Hepatocyte (in vitro differentiated cells): ENCODE data around the gene TMEM242. TPM values are rescaled to one million over a fixed set of nuclear protein-coding genes. Genes with fewer than 3 reads are reported as not detected.

Experiments used
- DNase-seq: peaks from one replicate; pipeline ENCODE4 v3.0.0-alpha.2; 2016; ENCODE audit warnings: low spot score
- H2AFZ ChIP-seq: fragments of 200-600 bp; sonication (generic); 2 replicates; pipeline ENCODE4 v1.6.0; 2016; ENCODE audit warnings: antibody characterized with exemption, mild to moderate bottlenecking
- H3K27ac ChIP-seq: fragments of 200-600 bp; sonication (generic); 2 replicates; pipeline ENCODE4 v1.5.1; 2016; ENCODE audit warnings: mild to moderate bottlenecking
- H3K27me3 ChIP-seq: fragments of 200-600 bp; sonication (generic); 2 replicates; pipeline ENCODE4 v1.6.1; 2016
- H3K36me3 ChIP-seq: fragments of 200-600 bp; sonication (generic); replicated peaks from 2 replicates; pipeline ENCODE4 v1.5.1; 2016; ENCODE audit warnings: low read depth; ENCODE audit not compliant: insufficient read depth
- H3K4me1 ChIP-seq: fragments of 200-600 bp; sonication (generic); 2 replicates; pipeline ENCODE4 v1.5.1; 2016; ENCODE audit warnings: mild to moderate bottlenecking, moderate library complexity; ENCODE audit not compliant: insufficient read depth
- H3K4me2 ChIP-seq: fragments of 200-600 bp; sonication (generic); 2 replicates; pipeline ENCODE4 v1.6.0; 2016
- H3K4me3 ChIP-seq: fragments of 200-600 bp; sonication (generic); 2 replicates; pipeline ENCODE4 v1.5.1; 2016; ENCODE audit warnings: mild to moderate bottlenecking
- H3K79me2 ChIP-seq: fragments of 200-600 bp; sonication (generic); 2 replicates; pipeline ENCODE4 v1.6.0; 2017; ENCODE audit warnings: mild to moderate bottlenecking
- H3K9me2 ChIP-seq: fragments of 200-600 bp; sonication (generic); replicated peaks from 2 replicates; pipeline ENCODE4 v1.6.0; 2017; ENCODE audit warnings: mild to moderate bottlenecking; ENCODE audit not compliant: insufficient read depth
- H3K9me3 ChIP-seq: fragments of 200-600 bp; sonication (generic); 2 replicates; pipeline ENCODE4 v1.5.1; 2016; ENCODE audit warnings: low read depth, mild to moderate bottlenecking
- H4K20me1 ChIP-seq: fragments of 200-600 bp; sonication (generic); 2 replicates; pipeline ENCODE4 v1.6.0; 2016; ENCODE audit warnings: mild to moderate bottlenecking; ENCODE audit not compliant: insufficient read depth, poor library complexity, severe bottlenecking
- EZH2 ChIP-seq: fragments of 200-600 bp; sonication (generic); IDR thresholded peaks from 2 replicates; pipeline ENCODE4 v1.6.1; 2016; ENCODE audit warnings: antibody characterized with exemption, mild to moderate bottlenecking, borderline replicate concordance
- EZH2phosphoT487 ChIP-seq: fragments of 200-600 bp; sonication (generic); IDR thresholded peaks from one replicate; pipeline ENCODE4 v1.6.1; 2018; ENCODE audit warnings: antibody characterized with exemption, mild to moderate bottlenecking, low read depth, moderate library complexity; ENCODE audit not compliant: unreplicated experiment, severe bottlenecking
- WGBS: methylation state at CpG from one replicate; pipeline ENCODE4 v1.1.6; 2016; ENCODE audit warnings: low lambda C conversion rate; ENCODE audit errors: missing lambda C conversion rate; 5-methylcytosine and 5-hydroxymethylcytosine counted together
- polyA plus RNA-seq: library from polyadenylated mRNA; unstranded; fragments of >200 nt; fragmentation: Nextera tagmentation; extraction: Ambion mirVana; gene quantifications from 2 replicates; pipeline ENCODE4 v1.2.1, GENCODE V29; 2016
- total RNA-seq: library from RNA; depleted of rRNA; stranded (reverse); fragments of >200 nt; gene quantifications from 2 replicates; pipeline ENCODE4 v1.2.3, GENCODE V29; 2014
- TF ChIP-seq, protein P1 (sequence below): fragments of 200-600 bp; sonication (generic); IDR thresholded peaks from 2 replicates; pipeline ENCODE4 v1.5.1; 2016; ENCODE audit warnings: antibody characterized with exemption, mild to moderate bottlenecking; ENCODE audit not compliant: poor library complexity

The TMEM242 gene
- total and polyA plus RNA-seq, 2 experiments from 2014 or later: 9.0 to 13.7 TPM

DNA sequence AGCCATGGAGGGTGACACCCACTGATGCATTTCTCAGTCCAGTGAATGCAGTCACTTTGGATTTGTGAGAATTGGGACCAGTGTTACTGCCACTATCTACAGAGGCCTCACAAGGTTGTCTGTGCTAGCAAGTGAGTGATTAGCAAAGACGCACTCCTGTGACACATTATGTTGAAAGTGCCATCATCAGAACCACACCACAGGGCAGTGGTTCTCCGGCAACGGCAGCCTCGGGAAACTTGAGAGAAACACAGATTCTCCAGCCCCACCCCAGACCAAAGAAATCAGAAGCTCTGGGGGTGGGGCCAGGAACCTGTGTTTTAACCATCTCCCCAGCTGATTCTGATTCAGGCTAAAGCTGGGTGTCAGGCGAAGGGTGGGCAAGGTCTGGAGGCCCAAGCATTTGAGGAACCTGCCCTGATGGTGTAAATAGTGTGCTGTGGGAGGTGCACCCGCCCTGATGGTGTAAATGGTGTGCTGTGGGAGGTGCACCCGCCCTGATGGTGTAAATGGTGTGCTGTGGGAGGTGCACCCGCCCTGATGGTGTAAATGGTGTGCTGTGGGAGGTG lies 39.9 kb downstream of the TMEM242 start:
- 83% methylated on average over 8 of the region's 8 CpGs for WGBS
- no peaks in the 10 kb centered on the region for H3K36me3 ChIP-seq
- no peaks in the 10 kb centered on the region for H3K4me1 ChIP-seq
- TF ChIP-seq EZH2phosphoT487: no peak
- TF ChIP-seq EZH2: no peak
- TF ChIP-seq, protein P1, sequence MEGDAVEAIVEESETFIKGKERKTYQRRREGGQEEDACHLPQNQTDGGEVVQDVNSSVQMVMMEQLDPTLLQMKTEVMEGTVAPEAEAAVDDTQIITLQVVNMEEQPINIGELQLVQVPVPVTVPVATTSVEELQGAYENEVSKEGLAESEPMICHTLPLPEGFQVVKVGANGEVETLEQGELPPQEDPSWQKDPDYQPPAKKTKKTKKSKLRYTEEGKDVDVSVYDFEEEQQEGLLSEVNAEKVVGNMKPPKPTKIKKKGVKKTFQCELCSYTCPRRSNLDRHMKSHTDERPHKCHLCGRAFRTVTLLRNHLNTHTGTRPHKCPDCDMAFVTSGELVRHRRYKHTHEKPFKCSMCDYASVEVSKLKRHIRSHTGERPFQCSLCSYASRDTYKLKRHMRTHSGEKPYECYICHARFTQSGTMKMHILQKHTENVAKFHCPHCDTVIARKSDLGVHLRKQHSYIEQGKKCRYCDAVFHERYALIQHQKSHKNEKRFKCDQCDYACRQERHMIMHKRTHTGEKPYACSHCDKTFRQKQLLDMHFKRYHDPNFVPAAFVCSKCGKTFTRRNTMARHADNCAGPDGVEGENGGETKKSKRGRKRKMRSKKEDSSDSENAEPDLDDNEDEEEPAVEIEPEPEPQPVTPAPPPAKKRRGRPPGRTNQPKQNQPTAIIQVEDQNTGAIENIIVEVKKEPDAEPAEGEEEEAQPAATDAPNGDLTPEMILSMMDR: no peak
- H4K20me1 ChIP-seq: no peaks in the 10 kb centered on the region
- H3K4me3 ChIP-seq: no peak overlapping the region
- H3K4me2 ChIP-seq: no peak overlapping the region
- no peaks in the 10 kb centered on the region for H3K79me2 ChIP-seq
- no peaks in the 10 kb centered on the region for H3K27me3 ChIP-seq
- H3K9me3 ChIP-seq: no peaks in the 10 kb centered on the region
- H2AFZ ChIP-seq: no peak overlapping the region
- H3K27ac ChIP-seq: no peak overlapping the region
- no peak for DNase-seq
- H3K9me2 ChIP-seq: no peaks in the 10 kb centered on the region

DNA sequence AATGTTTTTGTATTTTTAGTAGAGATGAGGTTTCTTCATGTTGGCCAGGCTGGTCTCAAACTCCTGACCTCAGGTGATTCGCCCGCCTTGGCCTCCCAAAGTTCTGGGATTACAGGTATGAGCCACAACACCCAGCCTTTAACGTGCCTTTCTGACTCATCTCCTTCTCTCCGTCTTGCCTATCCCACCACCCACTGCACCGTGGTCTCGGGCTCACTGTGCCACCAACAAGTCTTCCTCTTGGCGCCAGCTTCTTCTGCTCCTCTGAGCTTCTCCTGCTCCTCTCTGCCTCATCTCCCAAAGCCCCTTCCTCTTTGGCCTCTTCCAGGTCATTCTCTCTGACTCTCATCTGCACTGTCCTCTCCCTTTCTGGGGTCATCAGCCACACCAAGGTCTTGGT lies 41.0 kb downstream of the TMEM242 start:
- Histone ChIP-seq H3K27ac (no peak overlapping the region), H3K36me3 (no peaks in the 10 kb centered on the region), H3K9me3 (no peaks in the 10 kb centered on the region), H4K20me1 (no peaks in the 10 kb centered on the region), H3K4me2 (no peak overlapping the region), H2AFZ (no peak overlapping the region), H3K79me2 (no peaks in the 10 kb centered on the region), H3K27me3 (no peaks in the 10 kb centered on the region), H3K4me1 (no peaks in the 10 kb centered on the region), H3K9me2 (no peaks in the 10 kb centered on the region), H3K4me3 (no peak overlapping the region)
- WGBS: 94% methylated on average over 7 of the region's 7 CpGs
- DNase-seq: no peak
- TF ChIP-seq EZH2phosphoT487 (no peak), EZH2 (no peak)
- TF ChIP-seq, protein P1: no peak

DNA sequence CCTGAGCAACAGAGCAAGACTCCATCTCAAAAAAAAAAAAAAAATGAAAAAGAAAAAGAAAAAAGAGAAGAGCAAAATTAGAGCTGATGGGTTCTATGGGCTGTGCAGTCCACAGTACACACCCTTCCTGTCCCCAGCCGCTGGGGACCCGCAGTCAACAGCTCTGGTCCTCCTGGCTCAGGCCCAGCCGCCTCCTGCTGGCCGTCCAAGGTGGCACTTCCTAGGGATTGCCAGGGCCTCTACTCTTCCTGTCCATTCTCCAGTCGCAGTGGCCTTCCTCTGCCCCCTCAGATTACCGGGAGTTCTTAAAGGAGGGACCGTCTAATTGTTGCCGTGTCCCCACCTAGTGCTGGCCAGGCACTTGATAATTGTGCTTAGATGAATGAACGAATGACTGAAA lies 41.7 kb downstream of the TMEM242 start:
- TF ChIP-seq, protein P1: no peak
- TF ChIP-seq EZH2phosphoT487 (no peak), EZH2 (no peak)
- H3K4me3 ChIP-seq: no peak overlapping the region
- no peaks in the 10 kb centered on the region for H3K79me2 ChIP-seq
- H4K20me1 ChIP-seq: no peaks in the 10 kb centered on the region
- no peaks in the 10 kb centered on the region for H3K27me3 ChIP-seq
- no peaks in the 10 kb centered on the region for H3K9me2 ChIP-seq
- no peak overlapping the region for H3K4me2 ChIP-seq
- 88% methylated on average over 5 of the region's 9 CpGs for WGBS
- peaks cover 1% of the 10 kb centered on the region for H3K4me1 ChIP-seq
- no peak overlapping the region for H2AFZ ChIP-seq
- no peak for DNase-seq
- H3K36me3 ChIP-seq: no peaks in the 10 kb centered on the region
- H3K9me3 ChIP-seq: no peaks in the 10 kb centered on the region
- no peak overlapping the region for H3K27ac ChIP-seq

DNA sequence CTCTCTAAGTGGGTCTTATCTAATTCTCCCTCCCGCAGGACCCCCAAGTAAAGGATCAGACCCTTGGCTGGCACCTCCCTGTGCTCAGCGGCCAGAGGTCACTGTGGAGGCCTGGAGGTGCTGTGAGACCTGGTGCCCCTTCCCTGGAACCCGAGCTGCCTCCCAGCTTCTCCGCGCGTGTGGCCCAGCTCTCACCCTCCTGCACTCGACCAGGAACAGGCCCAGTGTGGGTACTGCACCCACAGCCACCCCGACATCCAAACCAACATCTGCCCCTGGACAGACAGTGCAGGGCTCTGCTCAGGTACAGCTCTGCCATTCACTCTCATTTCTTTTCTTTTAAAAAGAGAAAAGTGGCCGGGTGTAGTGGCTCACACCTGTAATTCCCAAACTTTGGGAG lies 42.4 kb downstream of the TMEM242 start:
- no peaks in the 10 kb centered on the region for H3K9me2 ChIP-seq
- no peak overlapping the region for H3K4me2 ChIP-seq
- H3K4me3 ChIP-seq: no peak overlapping the region
- WGBS: 82% methylated on average over 9 of the region's 9 CpGs
- no peak overlapping the region for H2AFZ ChIP-seq
- DNase-seq: no peak
- H3K79me2 ChIP-seq: no peaks in the 10 kb centered on the region
- H3K36me3 ChIP-seq: no peaks in the 10 kb centered on the region
- peaks cover 5% of the 10 kb centered on the region for H3K4me1 ChIP-seq
- H3K9me3 ChIP-seq: no peaks in the 10 kb centered on the region
- H3K27ac ChIP-seq: no peak overlapping the region
- no peaks in the 10 kb centered on the region for H3K27me3 ChIP-seq
- no peaks in the 10 kb centered on the region for H4K20me1 ChIP-seq
- TF ChIP-seq EZH2phosphoT487 (no peak), EZH2 (no peak)
- TF ChIP-seq, protein P1: no peak
